ENCODE measurements around the gene QRICH1. TPM values are rescaled to one million over a fixed set of nuclear protein-coding genes. Genes with fewer than 3 reads are reported as not detected.
A peak's percentile ranks its signal among the peaks of the same experiment; 100 is the strongest.

Gene QRICH1
- total and polyA plus RNA-seq, 2 of the 13 experiments (the other 11 are each of a cell fraction or from before 2014, with no cell fraction given): 52.6 to 102 TPM

GRCh38 chr3:49018707-49019006 is 75.2 kb downstream of the QRICH1 start (continued):
- 0 out of 4 replicates have a peak, but pooled peaks of 1 of the 2 experiments have one; percentile 15 for TF ChIP-seq HMGXB4 (CRISPR knock-in tag; IDR thresholded peaks at IDR 0.05; ENCODE audit: borderline replicate concordance in 1 of 2, low read depth in 1 of 2)
- no peak for TF ChIP-seq BRD4 (CRISPR knock-in tag; IDR thresholded peaks at IDR 0.05)
- no peak for TF ChIP-seq TEAD3 (CRISPR knock-in tag; optimal IDR thresholded peaks at IDR 0.05; ENCODE audit: borderline replicate concordance)
- no peak for TF ChIP-seq DNMT1 (CRISPR knock-in tag; IDR thresholded peaks at IDR 0.05)
- no peak for TF ChIP-seq ZNF282 (IDR thresholded peaks at IDR 0.05; ENCODE audit: partially characterized antibody)
- peak; percentile 18; the same call in 1 of the 2 replicates for TF ChIP-seq SOX13 (IDR thresholded peaks at IDR 0.05)
- TF ChIP-seq SOX13 (CRISPR knock-in tag; conservative IDR thresholded peaks at IDR 0.05 in 1 of 2, IDR thresholded peaks at IDR 0.05 in 1 of 2): no peak
- TF ChIP-seq REPIN1 (CRISPR knock-in tag; IDR thresholded peaks at IDR 0.05; ENCODE audit: borderline replicate concordance, low read depth): no peak
- TF ChIP-seq PAF1 (CRISPR knock-in tag; IDR thresholded peaks at IDR 0.05): no peak
- TF ChIP-seq, protein P1, sequence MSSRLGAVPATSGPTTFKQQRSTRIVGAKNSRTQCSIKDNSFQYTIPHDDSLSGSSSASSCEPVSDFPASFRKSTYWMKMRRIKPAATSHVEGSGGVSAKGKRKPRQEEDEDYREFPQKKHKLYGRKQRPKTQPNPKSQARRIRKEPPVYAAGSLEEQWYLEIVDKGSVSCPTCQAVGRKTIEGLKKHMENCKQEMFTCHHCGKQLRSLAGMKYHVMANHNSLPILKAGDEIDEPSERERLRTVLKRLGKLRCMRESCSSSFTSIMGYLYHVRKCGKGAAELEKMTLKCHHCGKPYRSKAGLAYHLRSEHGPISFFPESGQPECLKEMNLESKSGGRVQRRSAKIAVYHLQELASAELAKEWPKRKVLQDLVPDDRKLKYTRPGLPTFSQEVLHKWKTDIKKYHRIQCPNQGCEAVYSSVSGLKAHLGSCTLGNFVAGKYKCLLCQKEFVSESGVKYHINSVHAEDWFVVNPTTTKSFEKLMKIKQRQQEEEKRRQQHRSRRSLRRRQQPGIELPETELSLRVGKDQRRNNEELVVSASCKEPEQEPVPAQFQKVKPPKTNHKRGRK (CRISPR knock-in tag; IDR thresholded peaks at IDR 0.05): no peak
- no peak for TF ChIP-seq ZNF20 (CRISPR knock-in tag; IDR thresholded peaks at IDR 0.05)
- 0 out of 4 replicates have a peak, but pooled peaks of 1 of the 2 experiments have one; percentile 27 for TF ChIP-seq KLF16 (CRISPR knock-in tag; IDR thresholded peaks at IDR 0.05)
- no peak for TF ChIP-seq ZFP62 (CRISPR knock-in tag; IDR thresholded peaks at IDR 0.05)
- TF ChIP-seq, protein P2, sequence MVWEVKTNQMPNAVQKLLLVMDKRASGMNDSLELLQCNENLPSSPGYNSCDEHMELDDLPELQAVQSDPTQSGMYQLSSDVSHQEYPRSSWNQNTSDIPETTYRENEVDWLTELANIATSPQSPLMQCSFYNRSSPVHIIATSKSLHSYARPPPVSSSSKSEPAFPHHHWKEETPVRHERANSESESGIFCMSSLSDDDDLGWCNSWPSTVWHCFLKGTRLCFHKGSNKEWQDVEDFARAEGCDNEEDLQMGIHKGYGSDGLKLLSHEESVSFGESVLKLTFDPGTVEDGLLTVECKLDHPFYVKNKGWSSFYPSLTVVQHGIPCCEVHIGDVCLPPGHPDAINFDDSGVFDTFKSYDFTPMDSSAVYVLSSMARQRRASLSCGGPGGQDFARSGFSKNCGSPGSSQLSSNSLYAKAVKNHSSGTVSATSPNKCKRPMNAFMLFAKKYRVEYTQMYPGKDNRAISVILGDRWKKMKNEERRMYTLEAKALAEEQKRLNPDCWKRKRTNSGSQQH (CRISPR knock-in tag; IDR thresholded peaks at IDR 0.05; ENCODE audit: low read depth): no peak
- no peak for TF ChIP-seq KLF15 (CRISPR knock-in tag; IDR thresholded peaks at IDR 0.05; ENCODE audit: borderline replicate concordance)
- no peak; the same call in 1 of the 2 replicates for TF ChIP-seq MXD3 (CRISPR knock-in tag; IDR thresholded peaks at IDR 0.05)
- TF ChIP-seq SAP130 (CRISPR knock-in tag; IDR thresholded peaks at IDR 0.05; ENCODE audit: low read depth): no peak
- no peak for TF ChIP-seq TRAFD1 (CRISPR knock-in tag; IDR thresholded peaks at IDR 0.05; ENCODE audit: borderline replicate concordance)
- TF ChIP-seq ELF1 (CRISPR knock-in tag; IDR thresholded peaks at IDR 0.05): no peak; the same call in 1 of the 2 replicates
- TF ChIP-seq ZNF558 (CRISPR knock-in tag; IDR thresholded peaks at IDR 0.05; ENCODE audit: borderline replicate concordance): 0 out of 2 replicates have a peak, but pooled peaks have one; percentile 58
- TF ChIP-seq, protein P3, sequence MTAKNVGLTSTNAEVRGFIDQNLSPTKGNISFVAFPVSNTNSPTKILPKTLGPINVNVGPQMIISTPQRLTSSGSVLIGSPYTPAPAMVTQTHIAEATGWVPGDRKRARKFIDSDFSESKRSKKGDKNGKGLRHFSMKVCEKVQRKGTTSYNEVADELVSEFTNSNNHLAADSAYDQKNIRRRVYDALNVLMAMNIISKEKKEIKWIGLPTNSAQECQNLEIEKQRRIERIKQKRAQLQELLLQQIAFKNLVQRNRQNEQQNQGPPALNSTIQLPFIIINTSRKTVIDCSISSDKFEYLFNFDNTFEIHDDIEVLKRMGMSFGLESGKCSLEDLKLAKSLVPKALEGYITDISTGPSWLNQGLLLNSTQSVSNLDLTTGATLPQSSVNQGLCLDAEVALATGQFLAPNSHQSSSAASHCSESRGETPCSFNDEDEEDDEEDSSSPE (CRISPR knock-in tag; IDR thresholded peaks at IDR 0.05): no peak; the same call in 1 of the 2 replicates
- TF ChIP-seq KMT2A (CRISPR knock-in tag; IDR thresholded peaks at IDR 0.05): no peak
- no peak for TF ChIP-seq CHD4 (IDR thresholded peaks at IDR 0.05; ENCODE audit: borderline replicate concordance, low read length)

All from HepG2 (cell line).